ENCODE measurements around the gene LRRC37A3. TPM values are rescaled to one million over a fixed set of nuclear protein-coding genes. Genes with fewer than 3 reads are reported as not detected.
A peak's percentile ranks its signal among the peaks of the same experiment; 100 is the strongest.
"Not testable (repeated sequence)": the region's sequence is repeated elsewhere in the genome, so short reads cannot be mapped to it uniquely, and the experiment has no call there.

The LRRC37A3 gene
- total RNA-seq, 1 experiment from 2014 or later: 34.1 TPM

- H3K4me3 Mint-ChIP-seq (ENCODE audit: low read depth, unreplicated experiment); H3K9me3 Mint-ChIP-seq (ENCODE audit: low read depth, unreplicated experiment); H3K27ac Mint-ChIP-seq (ENCODE audit: unreplicated experiment); H3K36me3 Mint-ChIP-seq (ENCODE audit: insufficient read depth, unreplicated experiment); CTCF ChIA-PET; BruUV-seq (replicated peaks); H3K27me3 Mint-ChIP-seq (ENCODE audit: unreplicated experiment): not testable (repeated sequence)
- intact Hi-C loops (cut with micrococcal nuclease; ENCODE audit: unreplicated experiment): loop anchor here (2.0 to 10.0 kb wide), 2 partner anchors 143 to 237 kb away; no protein-coding TSS in a partner anchor
- TF ChIP-seq, protein P1, sequence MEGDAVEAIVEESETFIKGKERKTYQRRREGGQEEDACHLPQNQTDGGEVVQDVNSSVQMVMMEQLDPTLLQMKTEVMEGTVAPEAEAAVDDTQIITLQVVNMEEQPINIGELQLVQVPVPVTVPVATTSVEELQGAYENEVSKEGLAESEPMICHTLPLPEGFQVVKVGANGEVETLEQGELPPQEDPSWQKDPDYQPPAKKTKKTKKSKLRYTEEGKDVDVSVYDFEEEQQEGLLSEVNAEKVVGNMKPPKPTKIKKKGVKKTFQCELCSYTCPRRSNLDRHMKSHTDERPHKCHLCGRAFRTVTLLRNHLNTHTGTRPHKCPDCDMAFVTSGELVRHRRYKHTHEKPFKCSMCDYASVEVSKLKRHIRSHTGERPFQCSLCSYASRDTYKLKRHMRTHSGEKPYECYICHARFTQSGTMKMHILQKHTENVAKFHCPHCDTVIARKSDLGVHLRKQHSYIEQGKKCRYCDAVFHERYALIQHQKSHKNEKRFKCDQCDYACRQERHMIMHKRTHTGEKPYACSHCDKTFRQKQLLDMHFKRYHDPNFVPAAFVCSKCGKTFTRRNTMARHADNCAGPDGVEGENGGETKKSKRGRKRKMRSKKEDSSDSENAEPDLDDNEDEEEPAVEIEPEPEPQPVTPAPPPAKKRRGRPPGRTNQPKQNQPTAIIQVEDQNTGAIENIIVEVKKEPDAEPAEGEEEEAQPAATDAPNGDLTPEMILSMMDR (IDR thresholded peaks at IDR 0.05; ENCODE audit: unreplicated experiment): peak; percentile 42
- peaks cover 10% of the 10 kb centered on the region for H3K4me1 Mint-ChIP-seq (ENCODE audit: low read depth, unreplicated experiment)
- DNase-seq: peak; percentile 72
Observed at GRCh38 chr17:64961563-64962378, 42.5 kb upstream of the LRRC37A3 start.

GRCh38 chr17:64951877-64952276, 32.6 kb upstream of the LRRC37A3 start:
- intact Hi-C loops (cut with micrococcal nuclease; ENCODE audit: unreplicated experiment): no loop called here
- H3K9me3 Mint-ChIP-seq (ENCODE audit: low read depth, unreplicated experiment): no peaks in the 10 kb centered on the region
- no TSS peak for BruUV-seq (replicated peaks)
- no peak for DNase-seq
- no peaks in the 10 kb centered on the region for H3K27me3 Mint-ChIP-seq (ENCODE audit: unreplicated experiment)
- H3K36me3 Mint-ChIP-seq (ENCODE audit: insufficient read depth, unreplicated experiment): no peaks in the 10 kb centered on the region
- no peaks in the 10 kb centered on the region for H3K4me1 Mint-ChIP-seq (ENCODE audit: low read depth, unreplicated experiment)
- no peak overlapping the region for H3K27ac Mint-ChIP-seq (ENCODE audit: unreplicated experiment)
- H3K4me3 Mint-ChIP-seq (ENCODE audit: low read depth, unreplicated experiment): no peak overlapping the region
- CTCF ChIA-PET: no interaction called here
- TF ChIP-seq, protein P1 (IDR thresholded peaks at IDR 0.05; ENCODE audit: unreplicated experiment): no peak

DNA sequence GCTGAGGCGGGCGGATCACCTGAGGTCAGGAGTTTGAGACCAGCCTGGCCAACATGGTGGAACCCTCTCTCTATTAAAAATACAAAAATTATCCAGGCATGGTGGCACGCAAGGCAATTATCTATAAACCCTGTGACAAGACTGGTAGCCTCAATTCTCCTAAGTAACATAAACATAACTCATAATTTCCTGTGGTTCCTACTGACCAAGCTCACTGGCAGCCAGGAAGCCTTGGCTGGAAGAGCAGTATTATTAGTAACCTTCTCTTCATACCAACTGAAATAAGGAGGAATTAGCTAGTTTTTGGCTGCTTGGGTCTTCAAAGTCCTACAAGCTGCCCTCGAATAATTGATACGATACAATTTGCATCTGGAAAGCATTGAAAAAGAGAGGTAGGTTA, 31.6 kb upstream of the LRRC37A3 start:
- DNase-seq: no peak
- BruUV-seq (replicated peaks): no TSS peak
- TF ChIP-seq, protein P1 (IDR thresholded peaks at IDR 0.05; ENCODE audit: unreplicated experiment): no peak
- Mint-ChIP-seq H3K36me3 (ENCODE audit: insufficient read depth, unreplicated experiment) (no peaks in the 10 kb centered on the region), H3K27ac (ENCODE audit: unreplicated experiment) (no peak overlapping the region), H3K27me3 (ENCODE audit: unreplicated experiment) (no peaks in the 10 kb centered on the region), H3K9me3 (ENCODE audit: low read depth, unreplicated experiment) (no peaks in the 10 kb centered on the region), H3K4me3 (ENCODE audit: low read depth, unreplicated experiment) (no peak overlapping the region), H3K4me1 (ENCODE audit: low read depth, unreplicated experiment) (no peaks in the 10 kb centered on the region)
- CTCF ChIA-PET: no interaction called here
- intact Hi-C loops (cut with micrococcal nuclease; ENCODE audit: unreplicated experiment): no loop called here

GRCh38 chr17:64947152-64947551, 27.9 kb upstream of the LRRC37A3 start:
- Mint-ChIP-seq H3K27ac (ENCODE audit: unreplicated experiment) (no peak overlapping the region), H3K4me1 (ENCODE audit: low read depth, unreplicated experiment) (no peaks in the 10 kb centered on the region), H3K4me3 (ENCODE audit: low read depth, unreplicated experiment) (no peak overlapping the region), H3K27me3 (ENCODE audit: unreplicated experiment) (no peaks in the 10 kb centered on the region), H3K36me3 (ENCODE audit: insufficient read depth, unreplicated experiment) (no peaks in the 10 kb centered on the region), H3K9me3 (ENCODE audit: low read depth, unreplicated experiment) (no peaks in the 10 kb centered on the region)
- intact Hi-C loops (cut with micrococcal nuclease; ENCODE audit: unreplicated experiment): no loop called here
- TF ChIP-seq, protein P1 (IDR thresholded peaks at IDR 0.05; ENCODE audit: unreplicated experiment): no peak
- DNase-seq: no peak
- no TSS peak for BruUV-seq (replicated peaks)
- CTCF ChIA-PET: no interaction called here
